GM12878 (cell line): ENCODE data around the gene TNF. TPM values are rescaled to one million over a fixed set of nuclear protein-coding genes. Genes with fewer than 3 reads are reported as not detected.
A peak's percentile ranks its signal among the peaks of the same experiment; 100 is the strongest.

Source experiments
- CREB1 ChIP-seq: IDR thresholded peaks from 2 replicates; pipeline ENCODE4 v1.6.1; 2012; ENCODE audit warnings: low read depth, mild to moderate bottlenecking, inconsistent platforms
- CREM ChIP-seq: IDR thresholded peaks from 2 replicates; pipeline ENCODE4 v1.6.1; 2014; ENCODE audit warnings: antibody characterized with exemption, low read depth
- ESRRA ChIP-seq: IDR thresholded peaks from 2 replicates; pipeline ENCODE4 v1.6.1; 2012; ENCODE audit warnings: mild to moderate bottlenecking, low read length, improper control_type of control experiment
- ETV6 ChIP-seq, 2 experiments: fragments of 450-650 bp in 1 of 2; IDR thresholded peaks in 1 of 2; conservative IDR thresholded peaks in 1 of 2; 2 replicates each; pipeline ENCODE4 v1.6.1; 2014; ENCODE audit warnings: antibody characterized with exemption in 1 of 2, borderline replicate concordance in 1 of 2, low read depth in 1 of 2, mild to moderate bottlenecking in 1 of 2, moderate library complexity in 1 of 2
- HCFC1 ChIP-seq: fragments of 150-350 bp; IDR thresholded peaks from 2 replicates; pipeline ENCODE4 v1.6.1; 2014; ENCODE audit warnings: low read length
- HDAC6 ChIP-seq: fragments of 200-600 bp; sonication (generic); IDR thresholded peaks from one replicate; pipeline ENCODE4 v1.8.0; 2017; ENCODE audit warnings: antibody characterized with exemption; ENCODE audit not compliant: unreplicated experiment
- HSF1 ChIP-seq: fragments of 150-350 bp; IDR thresholded peaks from 2 replicates; pipeline ENCODE4 v1.6.1; 2014; ENCODE audit warnings: mild to moderate bottlenecking, low read depth, low read length
- MEF2B ChIP-seq: fragments of 450-650 bp; IDR thresholded peaks from 2 replicates; pipeline ENCODE4 v1.6.1; 2018; ENCODE audit warnings: mild to moderate bottlenecking, moderate library complexity; ENCODE audit not compliant: partially characterized antibody, poor library complexity, severe bottlenecking
- MXI1 ChIP-seq: fragments of 150-350 bp; IDR thresholded peaks from 2 replicates; pipeline ENCODE4 v1.6.1; 2011; ENCODE audit warnings: low read depth, mild to moderate bottlenecking, inconsistent platforms, low read length, improper control_type of control experiment
- PAX8 ChIP-seq: fragments of 450-650 bp; IDR thresholded peaks from 2 replicates; pipeline ENCODE4 v1.6.1; 2017; ENCODE audit warnings: mild to moderate bottlenecking, moderate library complexity
- POU2F2 ChIP-seq: IDR thresholded peaks from 3 replicates; pipeline ENCODE4 v1.6.1; 2011; ENCODE audit warnings: low read depth, mild to moderate bottlenecking, low read length, borderline replicate concordance
- RB1 ChIP-seq: fragments of 450-650 bp; formaldehyde crosslinking; IDR thresholded peaks from 2 replicates; pipeline ENCODE4 v1.6.1; 2017; ENCODE audit warnings: mild to moderate bottlenecking, borderline replicate concordance
- SMC3 ChIP-seq: IDR thresholded peaks from 2 replicates; pipeline ENCODE4 v1.6.1; 2011; ENCODE audit warnings: low read length, improper control_type of control experiment, borderline replicate concordance
- TAF1 ChIP-seq: IDR thresholded peaks from 2 replicates; pipeline ENCODE4 v1.6.1; 2011; ENCODE audit warnings: mild to moderate bottlenecking, low read depth, low read length, borderline replicate concordance
- ZNF217 ChIP-seq: fragments of 450-650 bp; IDR thresholded peaks from 2 replicates; pipeline ENCODE4 v1.6.1; 2017; ENCODE audit warnings: antibody characterized with exemption, mild to moderate bottlenecking
- ZNF274 ChIP-seq: IDR thresholded peaks from one replicate; pipeline ENCODE4 v1.8.0; 2011; ENCODE audit not compliant: insufficient read length, insufficient read depth
- polyA plus RNA-seq, 11 experiments: library from polyadenylated mRNA; depleted of rRNA in 4 of 11; unstranded in 6 of 11; stranded (reverse) in 5 of 11; fragments of >200 nt; fragmentation: Nextera tagmentation in 4 of 11; fragmentation: Illumina TruSeq in 1 of 11; extraction: Ambion mirVana in 4 of 11; extraction: Trizol in 1 of 11; gene quantifications; 1 replicate in 1 of 11; 2 replicates in 10 of 11; pipeline versions ENCODE4 v1.2.1 to v1.2.3, GENCODE V29; 2011 to 2016; ENCODE audit warnings: inconsistent platforms in 2 of 11, missing spikeins in 2 of 11, low read depth in 1 of 11
- total RNA-seq, 4 experiments: library from RNA; depleted of rRNA in 3 of 4; stranded (reverse); fragments of >200 nt in 3 of 4; fragmentation: Illumina TruSeq in 1 of 4; extraction: Trizol in 1 of 4; gene quantifications; 2 replicates each; pipeline versions ENCODE4 v1.2.1 to v1.2.3, GENCODE V29; 2013 to 2021
- TF ChIP-seq, protein P1 (sequence below): fragments of 450-650 bp; formaldehyde crosslinking; IDR thresholded peaks from 2 replicates; pipeline ENCODE4 v1.4.0; 2022; ENCODE audit warnings: mild to moderate bottlenecking, moderate library complexity
- TF ChIP-seq, protein P2 (sequence below): IDR thresholded peaks from 2 replicates; pipeline ENCODE4 v1.6.1; 2012; ENCODE audit warnings: improper control_type of control experiment, low read depth, low read length; ENCODE audit not compliant: insufficient replicate concordance

TNF gene
- total and polyA plus RNA-seq, 10 of the 15 experiments (the other 5 are each of a cell fraction or from before 2014, with no cell fraction given) = 18.0 to 94.8 (median 61.9) TPM

DNA sequence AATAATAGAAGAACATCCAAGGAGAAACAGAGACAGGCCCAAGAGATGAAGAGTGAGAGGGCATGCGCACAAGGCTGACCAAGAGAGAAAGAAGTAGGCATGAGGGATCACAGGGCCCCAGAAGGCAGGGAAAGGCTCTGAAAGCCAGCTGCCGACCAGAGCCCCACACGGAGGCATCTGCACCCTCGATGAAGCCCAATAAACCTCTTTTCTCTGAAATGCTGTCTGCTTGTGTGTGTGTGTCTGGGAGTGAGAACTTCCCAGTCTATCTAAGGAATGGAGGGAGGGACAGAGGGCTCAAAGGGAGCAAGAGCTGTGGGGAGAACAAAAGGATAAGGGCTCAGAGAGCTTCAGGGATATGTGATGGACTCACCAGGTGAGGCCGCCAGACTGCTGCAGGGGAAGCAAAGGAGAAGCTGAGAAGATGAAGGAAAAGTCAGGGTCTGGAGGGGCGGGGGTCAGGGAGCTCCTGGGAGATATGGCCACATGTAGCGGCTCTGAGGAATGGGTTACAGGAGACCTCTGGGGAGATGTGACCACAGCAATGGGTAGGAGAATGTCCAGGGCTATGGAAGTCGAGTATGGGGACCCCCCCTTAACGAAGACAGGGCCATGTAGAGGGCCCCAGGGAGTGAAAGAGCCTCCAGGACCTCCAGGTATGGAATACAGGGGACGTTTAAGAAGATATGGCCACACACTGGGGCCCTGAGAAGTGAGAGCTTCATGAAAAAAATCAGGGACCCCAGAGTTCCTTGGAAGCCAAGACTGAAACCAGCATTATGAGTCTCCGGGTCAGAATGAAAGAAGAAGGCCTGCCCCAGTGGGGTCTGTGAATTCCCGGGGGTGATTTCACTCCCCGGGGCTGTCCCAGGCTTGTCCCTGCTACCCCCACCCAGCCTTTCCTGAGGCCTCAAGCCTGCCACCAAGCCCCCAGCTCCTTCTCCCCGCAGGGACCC lies 981 bp upstream of the TNF start (continued):
- no peak for TF ChIP-seq ESRRA
- no peak for TF ChIP-seq RB1
- TF ChIP-seq ZNF217 = no peak
- no peak for TF ChIP-seq ZNF274
- TF ChIP-seq, protein P1, sequence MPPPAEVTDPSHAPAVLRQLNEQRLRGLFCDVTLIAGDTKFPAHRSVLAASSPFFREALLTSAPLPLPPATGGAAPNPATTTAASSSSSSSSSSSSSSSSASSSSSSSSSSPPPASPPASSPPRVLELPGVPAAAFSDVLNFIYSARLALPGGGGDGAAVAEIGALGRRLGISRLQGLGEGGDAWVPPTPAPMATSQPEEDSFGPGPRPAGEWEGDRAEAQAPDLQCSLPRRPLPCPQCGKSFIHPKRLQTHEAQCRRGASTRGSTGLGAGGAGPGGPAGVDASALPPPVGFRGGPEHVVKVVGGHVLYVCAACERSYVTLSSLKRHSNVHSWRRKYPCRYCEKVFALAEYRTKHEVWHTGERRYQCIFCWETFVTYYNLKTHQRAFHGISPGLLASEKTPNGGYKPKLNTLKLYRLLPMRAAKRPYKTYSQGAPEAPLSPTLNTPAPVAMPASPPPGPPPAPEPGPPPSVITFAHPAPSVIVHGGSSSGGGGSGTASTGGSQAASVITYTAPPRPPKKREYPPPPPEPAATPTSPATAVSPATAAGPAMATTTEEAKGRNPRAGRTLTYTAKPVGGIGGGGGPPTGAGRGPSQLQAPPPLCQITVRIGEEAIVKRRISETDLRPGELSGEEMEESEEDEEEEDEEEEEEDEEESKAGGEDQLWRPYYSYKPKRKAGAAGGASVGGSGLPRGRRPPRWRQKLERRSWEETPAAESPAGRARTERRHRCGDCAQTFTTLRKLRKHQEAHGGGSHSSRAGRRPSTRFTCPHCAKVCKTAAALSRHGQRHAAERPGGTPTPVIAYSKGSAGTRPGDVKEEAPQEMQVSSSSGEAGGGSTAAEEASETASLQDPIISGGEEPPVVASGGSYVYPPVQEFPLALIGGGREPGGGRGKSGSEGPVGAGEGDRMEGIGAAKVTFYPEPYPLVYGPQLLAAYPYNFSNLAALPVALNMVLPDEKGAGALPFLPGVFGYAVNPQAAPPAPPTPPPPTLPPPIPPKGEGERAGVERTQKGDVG (CRISPR knock-in tag) = no peak
- no peak for TF ChIP-seq TAF1
- 0 out of 3 replicates have a peak, but pooled peaks have one; percentile 8 for TF ChIP-seq POU2F2
- peak; percentile 37; the same call in 1 of the 2 replicates for TF ChIP-seq CREM
- no peak for TF ChIP-seq HCFC1
- TF ChIP-seq CREB1 = no peak
- TF ChIP-seq, protein P2, sequence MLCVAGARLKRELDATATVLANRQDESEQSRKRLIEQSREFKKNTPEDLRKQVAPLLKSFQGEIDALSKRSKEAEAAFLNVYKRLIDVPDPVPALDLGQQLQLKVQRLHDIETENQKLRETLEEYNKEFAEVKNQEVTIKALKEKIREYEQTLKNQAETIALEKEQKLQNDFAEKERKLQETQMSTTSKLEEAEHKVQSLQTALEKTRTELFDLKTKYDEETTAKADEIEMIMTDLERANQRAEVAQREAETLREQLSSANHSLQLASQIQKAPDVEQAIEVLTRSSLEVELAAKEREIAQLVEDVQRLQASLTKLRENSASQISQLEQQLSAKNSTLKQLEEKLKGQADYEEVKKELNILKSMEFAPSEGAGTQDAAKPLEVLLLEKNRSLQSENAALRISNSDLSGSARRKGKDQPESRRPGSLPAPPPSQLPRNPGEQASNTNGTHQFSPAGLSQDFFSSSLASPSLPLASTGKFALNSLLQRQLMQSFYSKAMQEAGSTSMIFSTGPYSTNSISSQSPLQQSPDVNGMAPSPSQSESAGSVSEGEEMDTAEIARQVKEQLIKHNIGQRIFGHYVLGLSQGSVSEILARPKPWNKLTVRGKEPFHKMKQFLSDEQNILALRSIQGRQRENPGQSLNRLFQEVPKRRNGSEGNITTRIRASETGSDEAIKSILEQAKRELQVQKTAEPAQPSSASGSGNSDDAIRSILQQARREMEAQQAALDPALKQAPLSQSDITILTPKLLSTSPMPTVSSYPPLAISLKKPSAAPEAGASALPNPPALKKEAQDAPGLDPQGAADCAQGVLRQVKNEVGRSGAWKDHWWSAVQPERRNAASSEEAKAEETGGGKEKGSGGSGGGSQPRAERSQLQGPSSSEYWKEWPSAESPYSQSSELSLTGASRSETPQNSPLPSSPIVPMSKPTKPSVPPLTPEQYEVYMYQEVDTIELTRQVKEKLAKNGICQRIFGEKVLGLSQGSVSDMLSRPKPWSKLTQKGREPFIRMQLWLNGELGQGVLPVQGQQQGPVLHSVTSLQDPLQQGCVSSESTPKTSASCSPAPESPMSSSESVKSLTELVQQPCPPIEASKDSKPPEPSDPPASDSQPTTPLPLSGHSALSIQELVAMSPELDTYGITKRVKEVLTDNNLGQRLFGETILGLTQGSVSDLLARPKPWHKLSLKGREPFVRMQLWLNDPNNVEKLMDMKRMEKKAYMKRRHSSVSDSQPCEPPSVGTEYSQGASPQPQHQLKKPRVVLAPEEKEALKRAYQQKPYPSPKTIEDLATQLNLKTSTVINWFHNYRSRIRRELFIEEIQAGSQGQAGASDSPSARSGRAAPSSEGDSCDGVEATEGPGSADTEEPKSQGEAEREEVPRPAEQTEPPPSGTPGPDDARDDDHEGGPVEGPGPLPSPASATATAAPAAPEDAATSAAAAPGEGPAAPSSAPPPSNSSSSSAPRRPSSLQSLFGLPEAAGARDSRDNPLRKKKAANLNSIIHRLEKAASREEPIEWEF = no peak
- no peak for TF ChIP-seq HSF1
- TF ChIP-seq MXI1 = no peak
- peak in 1 of 2 experiments; percentile 17; a peak in 1 of 4 replicates for TF ChIP-seq ETV6 (conservative IDR thresholded peaks at IDR 0.05 in 1 of 2, IDR thresholded peaks at IDR 0.05 in 1 of 2; ENCODE audit: borderline replicate concordance in 1 of 2, low read depth in 1 of 2)
- TF ChIP-seq MEF2B = peak; percentile 82
- no peak for TF ChIP-seq HDAC6
- TF ChIP-seq SMC3 = 0 out of 2 replicates have a peak, but pooled peaks have one; percentile 7
- TF ChIP-seq PAX8 = no peak
